MM.1S (cell line): ENCODE measurements around the gene KCNC1.

Experiments used
- DNase-seq: peaks from one replicate; pipeline ENCODE4 v3.0.0-alpha.2; 2015
- H2AFZ ChIP-seq: fragments of 300-600 bp; sonication (generic); 2 replicates; pipeline ENCODE4 v1.6.0; 2016; ENCODE audit warnings: antibody characterized with exemption, low read length
- H3F3A ChIP-seq: fragments of 300-600 bp; sonication (generic); 2 replicates; pipeline ENCODE4 v1.6.1; 2016; ENCODE audit warnings: mild to moderate bottlenecking, antibody characterized with exemption, low read length, moderate library complexity, mixed read lengths; ENCODE audit not compliant: insufficient read depth
- H3K27ac ChIP-seq: fragments of 300-600 bp; sonication (generic); 2 replicates; pipeline ENCODE4 v1.5.1; 2016; ENCODE audit warnings: mild to moderate bottlenecking, low read length
- H3K27me3 ChIP-seq: fragments of 300-600 bp; sonication (generic); replicated peaks from 2 replicates; pipeline ENCODE4 v1.6.0; 2016; ENCODE audit warnings: low read length; ENCODE audit not compliant: insufficient read depth
- H3K36me3 ChIP-seq: fragments of 300-600 bp; sonication (generic); replicated peaks from 2 replicates; pipeline ENCODE4 v1.6.1; 2016; ENCODE audit warnings: mild to moderate bottlenecking, low read length, mixed read lengths; ENCODE audit not compliant: insufficient read depth
- H3K4me1 ChIP-seq: fragments of 300-600 bp; sonication (generic); 2 replicates; pipeline ENCODE4 v1.6.1; 2016; ENCODE audit warnings: low read length, mixed read lengths
- H3K4me2 ChIP-seq: fragments of 300-600 bp; sonication (generic); 2 replicates; pipeline ENCODE4 v1.6.0; 2016; ENCODE audit warnings: low read depth, low read length
- H3K4me3 ChIP-seq: fragments of 300-600 bp; sonication (generic); 2 replicates; pipeline ENCODE4 v1.5.1; 2016; ENCODE audit warnings: low read length, mixed read lengths
- H3K79me2 ChIP-seq: fragments of 300-600 bp; sonication (generic); 2 replicates; pipeline ENCODE4 v1.6.1; 2016; ENCODE audit warnings: mixed run types, low read length, mixed read lengths
- H3K9ac ChIP-seq: fragments of 300-600 bp; sonication (generic); 2 replicates; pipeline ENCODE4 v1.6.1; 2016; ENCODE audit warnings: low read length, mixed read lengths
- H3K9me2 ChIP-seq: fragments of 300-600 bp; sonication (generic); replicated peaks from 2 replicates; pipeline ENCODE4 v1.6.1; 2016; ENCODE audit warnings: mild to moderate bottlenecking, low read length, mixed read lengths; ENCODE audit not compliant: insufficient read depth
- H3K9me3 ChIP-seq: fragments of 300-600 bp; sonication (generic); replicated peaks from 2 replicates; pipeline ENCODE4 v1.6.1; 2016; ENCODE audit warnings: mild to moderate bottlenecking, low read length, mixed read lengths; ENCODE audit not compliant: insufficient read depth
- H4K20me1 ChIP-seq: fragments of 300-600 bp; sonication (generic); 2 replicates; pipeline ENCODE4 v1.6.1; 2016; ENCODE audit warnings: mild to moderate bottlenecking, low read length, moderate library complexity, mixed read lengths; ENCODE audit not compliant: insufficient read depth
- CTCF ChIP-seq: fragments of 300-600 bp; sonication (generic); IDR thresholded peaks from 2 replicates; pipeline ENCODE4 v1.5.1; 2016; ENCODE audit warnings: antibody characterized with exemption, low read length, mixed read lengths
- EZH2 ChIP-seq: fragments of 300-600 bp; sonication (generic); optimal IDR thresholded peaks from 2 replicates; pipeline ENCODE3; 2017; ENCODE audit warnings: low read depth, mild to moderate bottlenecking, antibody characterized with exemption, low read length, mixed read lengths
- EZH2phosphoT487 ChIP-seq: fragments of 300-600 bp; sonication (generic); IDR thresholded peaks from 2 replicates; pipeline ENCODE4 v1.6.1; 2018; ENCODE audit warnings: antibody characterized with exemption, low read length

KCNC1 gene

GRCh38 chr11:17752144-17752543 lies 17.6 kb downstream of the KCNC1 start:
- no peaks in the 10 kb centered on the region for H3K4me1 ChIP-seq
- H3K27ac ChIP-seq = no peak overlapping the region
- H3K9me3 ChIP-seq = no peaks in the 10 kb centered on the region
- TF ChIP-seq CTCF (no peak), EZH2phosphoT487 (no peak), EZH2 (no peak)
- DNase-seq = no peak
- H3K4me2 ChIP-seq = no peak overlapping the region
- H4K20me1 ChIP-seq = no peaks in the 10 kb centered on the region
- no peaks in the 10 kb centered on the region for H3K9me2 ChIP-seq
- H3K36me3 ChIP-seq = no peaks in the 10 kb centered on the region
- no peaks in the 10 kb centered on the region for H3F3A ChIP-seq
- no peak overlapping the region for H2AFZ ChIP-seq
- no peak overlapping the region for H3K9ac ChIP-seq
- H3K4me3 ChIP-seq = no peak overlapping the region
- no peaks in the 10 kb centered on the region for H3K79me2 ChIP-seq
- H3K27me3 ChIP-seq = peaks cover 48% of the 10 kb centered on the region

GRCh38 chr11:17753153-17753552 lies 18.6 kb downstream of the KCNC1 start:
- no peak for TF ChIP-seq EZH2
- no peak for TF ChIP-seq CTCF
- TF ChIP-seq EZH2phosphoT487 = no peak
- Histone ChIP-seq H4K20me1 (no peaks in the 10 kb centered on the region), H3K9ac (no peak overlapping the region), H3K79me2 (no peaks in the 10 kb centered on the region), H3K4me3 (no peak overlapping the region), H3K36me3 (no peaks in the 10 kb centered on the region), H3F3A (no peaks in the 10 kb centered on the region), H3K4me1 (no peaks in the 10 kb centered on the region), H3K9me3 (no peaks in the 10 kb centered on the region), H3K9me2 (no peaks in the 10 kb centered on the region), H2AFZ (no peak overlapping the region), H3K27me3 (peaks cover 38% of the 10 kb centered on the region), H3K4me2 (no peak overlapping the region), H3K27ac (no peak overlapping the region)
- no peak for DNase-seq

GRCh38 chr11:17753641-17754040 lies 19.1 kb downstream of the KCNC1 start:
- H3K4me3 ChIP-seq = no peak overlapping the region
- no peaks in the 10 kb centered on the region for H3K4me1 ChIP-seq
- H3K4me2 ChIP-seq = no peak overlapping the region
- H4K20me1 ChIP-seq = no peaks in the 10 kb centered on the region
- H3K79me2 ChIP-seq = no peaks in the 10 kb centered on the region
- no peaks in the 10 kb centered on the region for H3K36me3 ChIP-seq
- H3K9me3 ChIP-seq = no peaks in the 10 kb centered on the region
- H2AFZ ChIP-seq = no peak overlapping the region
- no peak overlapping the region for H3K9ac ChIP-seq
- H3F3A ChIP-seq = no peaks in the 10 kb centered on the region
- H3K9me2 ChIP-seq = no peaks in the 10 kb centered on the region
- DNase-seq = no peak
- no peak overlapping the region for H3K27ac ChIP-seq
- peaks cover 33% of the 10 kb centered on the region for H3K27me3 ChIP-seq
- TF ChIP-seq CTCF (no peak), EZH2phosphoT487 (no peak), EZH2 (no peak)
